ENCODE results near the gene RRP1. TPM values are rescaled to one million over a fixed set of nuclear protein-coding genes. Genes with fewer than 3 reads are reported as not detected.

RRP1 gene
- total RNA-seq, 1 experiment from 2014 or later, result 53.9 TPM

DNA sequence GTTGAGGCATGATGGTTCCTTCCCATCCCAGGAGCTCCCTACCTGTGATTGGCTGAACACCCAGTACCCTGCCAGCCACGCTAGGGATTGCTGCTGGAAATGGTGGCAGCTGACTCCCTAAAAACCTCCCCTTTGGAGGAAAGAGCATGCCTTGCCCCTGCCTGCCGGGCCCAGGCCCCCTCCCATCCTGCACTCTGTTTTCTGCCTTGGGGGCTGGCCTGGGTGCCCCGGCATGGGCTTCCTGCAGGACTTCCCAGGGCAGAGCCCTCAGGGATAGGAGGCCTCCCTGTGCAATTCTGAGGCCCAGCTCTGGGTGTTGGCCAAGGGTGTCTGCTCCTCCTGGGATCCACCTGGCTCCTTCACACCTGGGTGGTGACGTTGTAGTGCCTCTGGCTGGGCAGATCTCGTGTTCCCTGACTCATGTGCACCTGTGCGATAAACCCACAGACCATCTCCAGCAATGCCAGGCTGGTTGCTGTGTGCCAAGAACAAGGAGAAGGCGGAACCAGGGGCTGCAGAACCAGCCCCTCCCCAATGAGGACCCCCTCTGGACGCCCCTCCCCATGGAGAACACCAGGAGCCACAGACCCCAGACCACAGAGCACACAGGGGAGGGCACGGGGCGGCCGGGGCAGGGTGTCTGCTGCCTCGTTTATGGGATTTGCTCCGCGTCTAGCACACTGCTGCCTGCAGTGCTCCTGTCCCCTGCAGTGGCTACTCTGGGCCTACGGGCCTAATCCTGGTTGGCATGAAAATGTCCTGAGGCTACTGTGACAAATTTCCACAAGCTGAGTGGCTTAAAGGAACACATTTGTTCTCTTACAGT lies 26.9 kb upstream of the RRP1 start:
- DNase-seq (ENCODE audit: low read depth, low spot score) (no peak), ATAC-seq (no peak)
- ChIA-PET POLR2A (no interaction called here), RAD21 (ENCODE audit: low non-redundant PET in 1 of 2, low total read pairs in 2 of 2, uncharacterized antibody in 2 of 2, unreplicated experiment in 2 of 2) (no interaction called here), CTCF (no interaction called here)
- intact Hi-C loops (cut with micrococcal nuclease), result no loop called here
- no peaks in the 10 kb centered on the region for H3K9me3 ChIP-seq (ENCODE audit: control insufficient read depth in 1 of 2, insufficient read depth in 1 of 2, low read depth in 1 of 2, low read length in 2 of 2)
- H3K4me2 ChIP-seq (ENCODE audit: low read length), result no peak overlapping the region
- TF ChIP-seq YY1 (IDR thresholded peaks at IDR 0.05; ENCODE audit: extremely low read depth, insufficient replicate concordance, low read depth, low read length), result no peak
- TF ChIP-seq RAD21 (IDR thresholded peaks at IDR 0.05; ENCODE audit: low read depth), result no peak
- TF ChIP-seq FOSL1 (IDR thresholded peaks at IDR 0.05; ENCODE audit: low read depth), result no peak
- TF ChIP-seq, protein P1, sequence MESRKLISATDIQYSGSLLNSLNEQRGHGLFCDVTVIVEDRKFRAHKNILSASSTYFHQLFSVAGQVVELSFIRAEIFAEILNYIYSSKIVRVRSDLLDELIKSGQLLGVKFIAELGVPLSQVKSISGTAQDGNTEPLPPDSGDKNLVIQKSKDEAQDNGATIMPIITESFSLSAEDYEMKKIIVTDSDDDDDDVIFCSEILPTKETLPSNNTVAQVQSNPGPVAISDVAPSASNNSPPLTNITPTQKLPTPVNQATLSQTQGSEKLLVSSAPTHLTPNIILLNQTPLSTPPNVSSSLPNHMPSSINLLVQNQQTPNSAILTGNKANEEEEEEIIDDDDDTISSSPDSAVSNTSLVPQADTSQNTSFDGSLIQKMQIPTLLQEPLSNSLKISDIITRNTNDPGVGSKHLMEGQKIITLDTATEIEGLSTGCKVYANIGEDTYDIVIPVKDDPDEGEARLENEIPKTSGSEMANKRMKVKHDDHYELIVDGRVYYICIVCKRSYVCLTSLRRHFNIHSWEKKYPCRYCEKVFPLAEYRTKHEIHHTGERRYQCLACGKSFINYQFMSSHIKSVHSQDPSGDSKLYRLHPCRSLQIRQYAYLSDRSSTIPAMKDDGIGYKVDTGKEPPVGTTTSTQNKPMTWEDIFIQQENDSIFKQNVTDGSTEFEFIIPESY (IDR thresholded peaks at IDR 0.05; ENCODE audit: extremely low read depth, insufficient replicate concordance, low read length), result no peak
- no peak for TF ChIP-seq CBX3 (IDR thresholded peaks at IDR 0.05; ENCODE audit: low read depth)
- TF ChIP-seq JUND (IDR thresholded peaks at IDR 0.05), result no peak
- TF ChIP-seq, protein P2, sequence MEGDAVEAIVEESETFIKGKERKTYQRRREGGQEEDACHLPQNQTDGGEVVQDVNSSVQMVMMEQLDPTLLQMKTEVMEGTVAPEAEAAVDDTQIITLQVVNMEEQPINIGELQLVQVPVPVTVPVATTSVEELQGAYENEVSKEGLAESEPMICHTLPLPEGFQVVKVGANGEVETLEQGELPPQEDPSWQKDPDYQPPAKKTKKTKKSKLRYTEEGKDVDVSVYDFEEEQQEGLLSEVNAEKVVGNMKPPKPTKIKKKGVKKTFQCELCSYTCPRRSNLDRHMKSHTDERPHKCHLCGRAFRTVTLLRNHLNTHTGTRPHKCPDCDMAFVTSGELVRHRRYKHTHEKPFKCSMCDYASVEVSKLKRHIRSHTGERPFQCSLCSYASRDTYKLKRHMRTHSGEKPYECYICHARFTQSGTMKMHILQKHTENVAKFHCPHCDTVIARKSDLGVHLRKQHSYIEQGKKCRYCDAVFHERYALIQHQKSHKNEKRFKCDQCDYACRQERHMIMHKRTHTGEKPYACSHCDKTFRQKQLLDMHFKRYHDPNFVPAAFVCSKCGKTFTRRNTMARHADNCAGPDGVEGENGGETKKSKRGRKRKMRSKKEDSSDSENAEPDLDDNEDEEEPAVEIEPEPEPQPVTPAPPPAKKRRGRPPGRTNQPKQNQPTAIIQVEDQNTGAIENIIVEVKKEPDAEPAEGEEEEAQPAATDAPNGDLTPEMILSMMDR (IDR thresholded peaks at IDR 0.05 in 2 of 3, conservative IDR thresholded peaks at IDR 0.05 in 1 of 3; ENCODE audit: borderline replicate concordance in 1 of 3, insufficient read depth in 1 of 3, low read depth in 2 of 3, low read length in 2 of 3), result no peak
- no peak for TF ChIP-seq TCF7L2 (IDR thresholded peaks at IDR 0.05; ENCODE audit: borderline replicate concordance, extremely low read depth, insufficient read depth, insufficient read length)
- TF ChIP-seq MAX (IDR thresholded peaks at IDR 0.05), result no peak
- no peak for TF ChIP-seq ZFX (IDR thresholded peaks at IDR 0.05)
- H2AFZ ChIP-seq (ENCODE audit: low read depth, low read length, poor library complexity, severe bottlenecking), result no peak overlapping the region
- no peaks in the 10 kb centered on the region for H4K20me1 ChIP-seq (ENCODE audit: insufficient read depth)
- no peaks in the 10 kb centered on the region for H3K9me2 ChIP-seq (ENCODE audit: insufficient read depth)
- no peak overlapping the region for H3K4me3 ChIP-seq (replicated peaks in 1 of 2; ENCODE audit: low read depth in 1 of 2, low read length in 2 of 2)
- peaks cover 3 to 22% of the 10 kb centered on the region in 2 experiments for H3K4me1 ChIP-seq (ENCODE audit: control insufficient read depth in 1 of 2, insufficient read depth in 2 of 2, low read length in 2 of 2)
- no TSS peak for BruUV-seq (replicated peaks)
- H3K9ac ChIP-seq (ENCODE audit: low read length), result no peak overlapping the region
- no peaks in the 10 kb centered on the region for H3K79me2 ChIP-seq (ENCODE audit: insufficient read depth, low read length)
- no peaks in the 10 kb centered on the region for H3K27me3 ChIP-seq (ENCODE audit: insufficient read depth, low read length)
- H3K36me3 ChIP-seq (ENCODE audit: control insufficient read depth in 1 of 2, insufficient read depth in 2 of 2, low read length in 2 of 2), result peaks cover 5 to 18% of the 10 kb centered on the region in 2 experiments; a peak in 3 of 4 replicates
- no peak overlapping the region for H3K27ac ChIP-seq (ENCODE audit: low read depth, low read length)
